SK-N-SH treated with all-trans-retinoic acid at 6 μM for 48 hours (cell line): ENCODE measurements around the gene GRIA3.

Source experiments
- ATAC-seq: fragments of 200-7000 bp; cut with Tn5 transposase; 3 replicates; pipeline ENCODE4 v1.9.1; 2020; ENCODE audit warnings: mild to moderate bottlenecking, moderate library complexity
- ARNTL ChIP-seq: fragments of 450-650 bp; formaldehyde crosslinking; IDR thresholded peaks from 2 replicates; pipeline ENCODE4 v1.5.0; 2020; ENCODE audit warnings: low read depth, mild to moderate bottlenecking, moderate library complexity, borderline replicate concordance
- BACH2 ChIP-seq: fragments of 250-450 bp; sonication (Bioruptor Pico); IDR thresholded peaks from 2 replicates; pipeline ENCODE4 v1.9.0; 2021; ENCODE audit warnings: mild to moderate bottlenecking, borderline replicate concordance
- CREB5 ChIP-seq: fragments of 250-450 bp; sonication (Bioruptor Pico); IDR thresholded peaks from 2 replicates; pipeline ENCODE4 v1.5.1; 2020; ENCODE audit warnings: low read depth, mild to moderate bottlenecking, moderate library complexity
- CSDC2 ChIP-seq: fragments of 250-450 bp; sonication (Bioruptor Pico); IDR thresholded peaks from 2 replicates; pipeline ENCODE4 v1.5.0; 2020; ENCODE audit warnings: mild to moderate bottlenecking, moderate library complexity
- ESRRG ChIP-seq: fragments of 250-450 bp; sonication (Bioruptor Pico); IDR thresholded peaks from 2 replicates; pipeline ENCODE4 v1.6.1; 2021; ENCODE audit warnings: mild to moderate bottlenecking
- GLIS3 ChIP-seq: fragments of 250-450 bp; sonication (Bioruptor Pico); IDR thresholded peaks from 2 replicates; pipeline ENCODE4 v1.5.0; 2020; ENCODE audit warnings: mild to moderate bottlenecking, moderate library complexity
- ISL1 ChIP-seq: fragments of 250-450 bp; sonication (Bioruptor Pico); IDR thresholded peaks from 2 replicates; pipeline ENCODE4 v2.1.2; 2022; ENCODE audit warnings: mild to moderate bottlenecking, moderate library complexity
- OSR1 ChIP-seq: fragments of 250-450 bp; sonication (Bioruptor Pico); IDR thresholded peaks from 2 replicates; pipeline ENCODE4 v1.8.0; 2022; ENCODE audit warnings: moderate library complexity, mild to moderate bottlenecking, inconsistent platforms
- POU6F1 ChIP-seq: fragments of 250-450 bp; sonication (Bioruptor Pico); IDR thresholded peaks from 2 replicates; pipeline ENCODE4 v1.8.0; 2021; ENCODE audit warnings: low read depth, mild to moderate bottlenecking, moderate library complexity, borderline replicate concordance
- PPARA ChIP-seq: fragments of 250-450 bp; sonication (Bioruptor Pico); IDR thresholded peaks from 2 replicates; pipeline ENCODE4 v1.5.0; 2020; ENCODE audit warnings: mild to moderate bottlenecking, borderline replicate concordance
- RARB ChIP-seq: fragments of 250-450 bp; sonication (Bioruptor Pico); IDR thresholded peaks from 2 replicates; pipeline ENCODE4 v1.8.0; 2021; ENCODE audit warnings: mild to moderate bottlenecking, moderate library complexity
- SNAI2 ChIP-seq: fragments of 250-450 bp; sonication (Bioruptor Pico); IDR thresholded peaks from 2 replicates; pipeline ENCODE4 v1.5.0; 2020; ENCODE audit warnings: mild to moderate bottlenecking, moderate library complexity
- TCF4 ChIP-seq: fragments of 250-450 bp; sonication (Bioruptor Pico); IDR thresholded peaks from 2 replicates; pipeline ENCODE4 v1.8.0; 2021; ENCODE audit warnings: mild to moderate bottlenecking, moderate library complexity, borderline replicate concordance
- TOX ChIP-seq: fragments of 250-450 bp; sonication (Bioruptor Pico); IDR thresholded peaks from 2 replicates; pipeline ENCODE4 v1.8.0; 2021; ENCODE audit warnings: mild to moderate bottlenecking, moderate library complexity, borderline replicate concordance
- ZC3H10 ChIP-seq: fragments of 250-450 bp; sonication (Bioruptor Pico); IDR thresholded peaks from 2 replicates; pipeline ENCODE4 v1.5.1; 2021; ENCODE audit warnings: mild to moderate bottlenecking, moderate library complexity
- ZFP3 ChIP-seq: fragments of 250-450 bp; sonication (Bioruptor Pico); IDR thresholded peaks from 2 replicates; pipeline ENCODE4 v1.5.0; 2020; ENCODE audit warnings: mild to moderate bottlenecking, moderate library complexity
- ZFP30 ChIP-seq: fragments of 450-650 bp; formaldehyde crosslinking; IDR thresholded peaks from 2 replicates; pipeline ENCODE4 v1.5.0; 2022; ENCODE audit warnings: mild to moderate bottlenecking, moderate library complexity
- ZNF565 ChIP-seq: fragments of 450-650 bp; formaldehyde crosslinking; conservative IDR thresholded peaks from 2 replicates; pipeline ENCODE4 v1.5.0; 2020; ENCODE audit warnings: low read depth, mild to moderate bottlenecking, moderate library complexity
- ZNF70 ChIP-seq: fragments of 450-650 bp; formaldehyde crosslinking; IDR thresholded peaks from 2 replicates; pipeline ENCODE4 v1.5.0; 2020; ENCODE audit warnings: mild to moderate bottlenecking, moderate library complexity
- ZNF8 ChIP-seq: fragments of 450-650 bp; formaldehyde crosslinking; IDR thresholded peaks from 2 replicates; pipeline ENCODE4 v1.5.0; 2020; ENCODE audit warnings: mild to moderate bottlenecking, moderate library complexity
- TF ChIP-seq, protein P1 (sequence below): fragments of 250-450 bp; sonication (Bioruptor Pico); IDR thresholded peaks from 2 replicates; pipeline ENCODE4 v1.8.0; 2020; ENCODE audit warnings: mild to moderate bottlenecking, moderate library complexity, borderline replicate concordance
- TF ChIP-seq, protein P2 (sequence below): fragments of 250-450 bp; sonication (Bioruptor Pico); IDR thresholded peaks from 2 replicates; pipeline ENCODE4 v1.5.1; 2021; ENCODE audit warnings: mild to moderate bottlenecking, moderate library complexity
- TF ChIP-seq, protein P3 (sequence below): fragments of 250-450 bp; sonication (Bioruptor Pico); IDR thresholded peaks from 2 replicates; pipeline ENCODE4 v1.5.0; 2020; ENCODE audit warnings: mild to moderate bottlenecking, moderate library complexity

The GRIA3 gene

DNA sequence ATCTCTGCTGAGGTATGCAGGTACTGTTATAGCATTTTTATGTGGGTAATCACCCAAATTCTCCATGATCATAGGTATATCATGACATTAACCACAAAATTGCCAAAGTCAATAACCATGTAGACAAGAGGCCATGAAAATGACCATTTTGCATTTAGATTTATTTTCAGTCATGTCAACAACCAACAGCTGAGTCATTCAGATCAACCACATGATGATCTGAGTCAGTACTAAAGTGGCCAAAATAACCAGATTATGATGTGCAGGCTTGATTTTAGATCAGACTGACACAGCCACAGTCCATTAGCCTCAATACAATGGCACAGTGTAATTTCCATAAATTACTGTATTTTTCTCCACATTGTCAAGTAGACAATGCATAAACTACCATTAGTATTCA lies 240.5 kb downstream of the GRIA3 start:
- TF ChIP-seq, protein P1, sequence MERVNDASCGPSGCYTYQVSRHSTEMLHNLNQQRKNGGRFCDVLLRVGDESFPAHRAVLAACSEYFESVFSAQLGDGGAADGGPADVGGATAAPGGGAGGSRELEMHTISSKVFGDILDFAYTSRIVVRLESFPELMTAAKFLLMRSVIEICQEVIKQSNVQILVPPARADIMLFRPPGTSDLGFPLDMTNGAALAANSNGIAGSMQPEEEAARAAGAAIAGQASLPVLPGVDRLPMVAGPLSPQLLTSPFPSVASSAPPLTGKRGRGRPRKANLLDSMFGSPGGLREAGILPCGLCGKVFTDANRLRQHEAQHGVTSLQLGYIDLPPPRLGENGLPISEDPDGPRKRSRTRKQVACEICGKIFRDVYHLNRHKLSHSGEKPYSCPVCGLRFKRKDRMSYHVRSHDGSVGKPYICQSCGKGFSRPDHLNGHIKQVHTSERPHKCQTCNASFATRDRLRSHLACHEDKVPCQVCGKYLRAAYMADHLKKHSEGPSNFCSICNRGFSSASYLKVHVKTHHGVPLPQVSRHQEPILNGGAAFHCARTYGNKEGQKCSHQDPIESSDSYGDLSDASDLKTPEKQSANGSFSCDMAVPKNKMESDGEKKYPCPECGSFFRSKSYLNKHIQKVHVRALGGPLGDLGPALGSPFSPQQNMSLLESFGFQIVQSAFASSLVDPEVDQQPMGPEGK (CRISPR knock-in tag): peak; percentile 27; the same call in 1 of the 2 replicates
- TF ChIP-seq RARB (CRISPR knock-in tag) (no peak), ISL1 (CRISPR knock-in tag) (peak; percentile 92), GLIS3 (CRISPR knock-in tag) (no peak), CREB5 (CRISPR knock-in tag) (peak; percentile 46; the same call in 1 of the 2 replicates), CSDC2 (CRISPR knock-in tag) (no peak), POU6F1 (no peak), PPARA (no peak), ZFP3 (0 out of 2 replicates have a peak, but pooled peaks have one; percentile 32), TOX (CRISPR knock-in tag) (no peak)

DNA sequence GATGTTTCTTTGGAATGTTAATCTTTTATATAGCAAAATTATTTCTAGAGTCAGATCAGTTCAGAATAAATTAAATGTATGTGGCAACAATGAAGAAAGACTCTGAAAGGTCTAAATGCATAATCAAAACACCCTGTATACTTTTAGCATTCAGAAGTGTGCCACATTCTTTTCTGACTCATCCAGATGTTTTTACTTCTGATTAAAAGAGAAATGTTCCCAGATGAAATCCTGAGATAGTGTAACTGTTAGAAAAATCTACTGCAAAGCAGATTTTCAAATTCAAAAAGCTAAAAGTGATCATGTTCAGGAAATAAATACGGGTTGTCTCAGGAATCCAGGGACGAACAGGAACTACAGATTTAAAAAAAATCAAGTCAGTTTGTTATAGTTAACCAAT lies 241.4 kb downstream of the GRIA3 start:
- no peak for ATAC-seq
- TF ChIP-seq GLIS3 (CRISPR knock-in tag) (no peak), CSDC2 (CRISPR knock-in tag) (no peak), ZC3H10 (no peak), OSR1 (CRISPR knock-in tag) (no peak), ARNTL (CRISPR knock-in tag) (no peak), TOX (CRISPR knock-in tag) (no peak), RARB (CRISPR knock-in tag) (no peak), POU6F1 (no peak), TCF4 (CRISPR knock-in tag) (no peak), SNAI2 (CRISPR knock-in tag) (no peak), ZNF8 (CRISPR knock-in tag) (no peak), ISL1 (CRISPR knock-in tag) (no peak), ZNF70 (CRISPR knock-in tag) (no peak), ZFP30 (CRISPR knock-in tag) (no peak), ESRRG (no peak), BACH2 (CRISPR knock-in tag) (no peak), ZNF565 (CRISPR knock-in tag) (no peak)
- TF ChIP-seq, protein P2, sequence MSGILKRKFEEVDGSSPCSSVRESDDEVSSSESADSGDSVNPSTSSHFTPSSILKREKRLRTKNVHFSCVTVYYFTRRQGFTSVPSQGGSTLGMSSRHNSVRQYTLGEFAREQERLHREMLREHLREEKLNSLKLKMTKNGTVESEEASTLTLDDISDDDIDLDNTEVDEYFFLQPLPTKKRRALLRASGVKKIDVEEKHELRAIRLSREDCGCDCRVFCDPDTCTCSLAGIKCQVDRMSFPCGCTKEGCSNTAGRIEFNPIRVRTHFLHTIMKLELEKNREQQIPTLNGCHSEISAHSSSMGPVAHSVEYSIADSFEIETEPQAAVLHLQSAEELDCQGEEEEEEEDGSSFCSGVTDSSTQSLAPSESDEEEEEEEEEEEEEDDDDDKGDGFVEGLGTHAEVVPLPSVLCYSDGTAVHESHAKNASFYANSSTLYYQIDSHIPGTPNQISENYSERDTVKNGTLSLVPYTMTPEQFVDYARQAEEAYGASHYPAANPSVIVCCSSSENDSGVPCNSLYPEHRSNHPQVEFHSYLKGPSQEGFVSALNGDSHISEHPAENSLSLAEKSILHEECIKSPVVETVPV (CRISPR knock-in tag): no peak
- TF ChIP-seq, protein P3, sequence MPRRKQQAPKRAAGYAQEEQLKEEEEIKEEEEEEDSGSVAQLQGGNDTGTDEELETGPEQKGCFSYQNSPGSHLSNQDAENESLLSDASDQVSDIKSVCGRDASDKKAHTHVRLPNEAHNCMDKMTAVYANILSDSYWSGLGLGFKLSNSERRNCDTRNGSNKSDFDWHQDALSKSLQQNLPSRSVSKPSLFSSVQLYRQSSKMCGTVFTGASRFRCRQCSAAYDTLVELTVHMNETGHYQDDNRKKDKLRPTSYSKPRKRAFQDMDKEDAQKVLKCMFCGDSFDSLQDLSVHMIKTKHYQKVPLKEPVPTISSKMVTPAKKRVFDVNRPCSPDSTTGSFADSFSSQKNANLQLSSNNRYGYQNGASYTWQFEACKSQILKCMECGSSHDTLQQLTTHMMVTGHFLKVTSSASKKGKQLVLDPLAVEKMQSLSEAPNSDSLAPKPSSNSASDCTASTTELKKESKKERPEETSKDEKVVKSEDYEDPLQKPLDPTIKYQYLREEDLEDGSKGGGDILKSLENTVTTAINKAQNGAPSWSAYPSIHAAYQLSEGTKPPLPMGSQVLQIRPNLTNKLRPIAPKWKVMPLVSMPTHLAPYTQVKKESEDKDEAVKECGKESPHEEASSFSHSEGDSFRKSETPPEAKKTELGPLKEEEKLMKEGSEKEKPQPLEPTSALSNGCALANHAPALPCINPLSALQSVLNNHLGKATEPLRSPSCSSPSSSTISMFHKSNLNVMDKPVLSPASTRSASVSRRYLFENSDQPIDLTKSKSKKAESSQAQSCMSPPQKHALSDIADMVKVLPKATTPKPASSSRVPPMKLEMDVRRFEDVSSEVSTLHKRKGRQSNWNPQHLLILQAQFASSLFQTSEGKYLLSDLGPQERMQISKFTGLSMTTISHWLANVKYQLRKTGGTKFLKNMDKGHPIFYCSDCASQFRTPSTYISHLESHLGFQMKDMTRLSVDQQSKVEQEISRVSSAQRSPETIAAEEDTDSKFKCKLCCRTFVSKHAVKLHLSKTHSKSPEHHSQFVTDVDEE (CRISPR knock-in tag): no peak
- TF ChIP-seq, protein P1 (CRISPR knock-in tag): no peak

More for the DNA sequence above, 240.5 kb downstream of the GRIA3 start:
- peak; percentile 48; the same call in 1 of the 3 replicates for ATAC-seq
